NCI-H2107 treated with DMSO at 0.1 percent for 48 hours (cell line): ENCODE results near the gene LHPP.

Experiments used
- DNase-seq: peaks from one replicate; lab custom pipeline; 2025; ENCODE audit not compliant: unreplicated experiment; lab: John Stamatoyannopoulos, UW

Gene LHPP

DNA sequence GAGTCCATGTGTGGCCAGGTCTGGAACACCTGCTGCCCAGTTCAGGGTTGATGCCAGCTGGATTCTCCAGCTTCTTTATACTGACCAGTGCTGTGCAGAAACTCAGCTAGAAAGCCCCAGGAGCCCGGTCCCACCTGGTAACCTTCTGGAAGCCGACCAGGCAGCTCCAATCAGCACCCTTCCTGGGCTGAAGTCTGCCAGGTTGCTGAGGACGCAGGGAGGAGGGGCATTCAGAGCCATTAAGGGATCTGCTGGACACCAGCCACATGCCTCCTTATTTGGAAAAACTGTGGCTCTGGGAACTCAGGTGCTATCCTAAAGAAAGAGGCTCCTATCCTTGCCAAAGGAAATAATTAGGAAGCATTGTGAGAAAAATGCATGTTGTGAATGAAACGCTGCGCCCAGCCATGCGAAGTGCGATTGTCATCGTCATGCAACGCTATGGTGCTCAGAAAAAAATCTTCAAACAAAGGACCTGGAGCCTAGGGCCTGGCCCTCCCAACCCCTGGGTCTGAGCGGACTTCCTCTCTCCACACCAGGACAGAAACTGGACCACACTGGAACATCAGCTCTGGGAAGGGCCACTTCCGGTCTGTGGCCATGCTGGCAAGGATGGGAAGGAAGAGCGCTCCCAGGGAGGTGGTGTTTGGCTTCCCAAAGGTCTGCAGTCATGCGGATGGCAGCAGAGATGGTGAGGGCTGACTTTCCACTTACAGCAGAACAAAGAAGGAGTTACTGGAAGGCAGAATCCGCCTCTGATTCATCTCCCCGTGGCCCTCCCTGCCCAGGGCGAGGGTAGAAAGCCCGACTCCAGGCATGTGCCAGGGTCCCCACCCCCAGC is 192.4 kb downstream of the LHPP start:
- DNase-seq: no peak

DNA sequence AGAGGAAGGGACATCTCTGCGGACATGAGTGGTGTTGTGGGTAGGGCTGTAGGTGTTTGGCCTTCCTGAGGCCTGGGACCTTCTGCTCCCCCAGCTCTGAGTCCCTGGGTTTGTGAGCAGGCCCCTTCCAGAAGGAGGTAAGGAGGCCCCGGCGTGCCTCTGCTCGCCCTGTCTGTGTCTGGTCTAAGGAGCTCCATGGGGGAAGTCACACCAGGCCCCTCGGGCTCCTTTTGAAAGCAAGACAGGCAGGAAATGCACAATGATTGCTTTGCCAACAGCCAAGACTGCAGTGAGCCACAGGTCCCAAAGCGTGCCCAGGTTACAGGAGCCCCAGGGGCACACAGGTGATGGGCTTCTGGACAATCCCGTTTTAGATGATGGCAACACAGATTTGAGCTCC is 193.1 kb downstream of the LHPP start:
- DNase-seq: no peak

DNA sequence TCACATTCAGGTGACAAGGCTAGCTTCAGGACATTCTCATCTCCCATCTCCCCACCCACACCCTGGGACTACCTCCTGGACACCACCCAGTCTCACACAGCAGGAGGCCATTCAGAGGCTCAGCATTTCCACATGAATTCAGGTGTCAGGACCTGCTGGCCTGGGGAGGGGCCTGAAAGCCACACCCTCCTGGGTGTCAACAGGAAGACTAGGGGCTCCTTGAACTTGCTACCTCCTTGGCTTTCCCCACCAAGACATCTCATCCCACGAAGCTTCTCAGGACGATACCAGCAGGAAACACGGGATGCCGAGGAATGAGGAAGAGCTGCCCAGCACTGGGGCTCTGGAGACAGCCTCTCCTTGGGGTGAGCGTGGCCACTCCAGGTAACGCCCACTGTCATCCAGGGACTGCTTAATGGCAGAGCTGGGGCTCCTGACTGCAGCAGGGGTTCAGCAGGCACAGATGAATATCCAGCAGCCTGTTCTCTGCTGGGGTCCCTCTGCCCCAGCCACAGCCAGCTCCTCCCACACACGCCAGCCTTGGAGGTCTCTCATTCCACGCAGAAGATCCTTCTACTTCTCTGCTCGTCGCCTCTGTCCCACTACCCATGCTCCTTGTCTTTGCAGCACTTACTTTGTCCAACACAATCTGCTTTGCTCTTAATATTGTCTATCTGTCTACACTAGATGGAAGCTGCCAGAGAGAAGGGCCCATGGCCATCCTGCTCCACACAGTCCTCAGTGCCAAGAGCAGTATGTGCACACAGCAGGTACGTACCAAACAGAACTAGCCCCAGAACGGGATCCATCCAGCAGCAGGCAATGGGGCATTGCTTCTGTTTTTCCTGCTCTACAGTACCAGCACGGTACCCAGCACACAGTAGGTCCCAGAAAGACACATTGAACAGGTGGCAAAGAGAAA is 193.8 kb downstream of the LHPP start:
- DNase-seq: no peak

DNA sequence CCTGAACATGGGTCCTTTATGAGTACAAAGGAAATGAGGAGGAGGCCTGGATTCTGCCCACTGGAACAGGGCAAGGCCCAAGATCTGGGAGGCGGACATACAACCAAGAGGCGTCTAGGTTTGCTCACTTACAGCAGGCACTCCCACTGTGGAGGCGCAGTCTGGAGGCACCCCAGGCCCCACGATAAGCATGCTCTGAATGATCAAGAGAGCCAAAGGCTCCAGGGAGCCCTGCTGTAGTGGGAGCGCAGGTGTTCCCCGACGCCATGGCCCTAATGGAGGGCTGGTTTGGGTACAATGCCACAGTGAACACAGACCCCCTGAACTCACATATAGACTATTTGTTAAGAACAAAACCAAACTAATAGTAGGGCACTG is 194.5 kb downstream of the LHPP start:
- no peak for DNase-seq

DNA sequence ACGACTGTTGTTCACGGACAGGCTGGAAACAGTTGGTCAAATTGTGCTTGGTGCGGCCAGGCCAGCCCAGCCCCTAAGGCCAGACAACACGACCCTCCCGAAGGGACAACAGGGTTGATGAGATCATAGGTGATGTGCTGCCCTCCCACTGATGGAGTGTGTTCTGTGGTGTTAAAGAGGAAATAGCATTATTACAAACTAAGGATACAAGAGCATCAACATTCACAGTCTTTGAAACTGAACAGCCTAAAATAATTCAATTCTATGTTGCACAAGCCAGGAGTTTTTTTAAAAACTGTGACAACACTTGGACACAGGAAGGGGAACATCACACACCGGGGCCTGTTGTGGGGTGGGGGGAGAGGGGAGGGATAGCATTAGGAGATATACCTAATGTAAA is 194.9 kb downstream of the LHPP start:
- no peak for DNase-seq

DNA sequence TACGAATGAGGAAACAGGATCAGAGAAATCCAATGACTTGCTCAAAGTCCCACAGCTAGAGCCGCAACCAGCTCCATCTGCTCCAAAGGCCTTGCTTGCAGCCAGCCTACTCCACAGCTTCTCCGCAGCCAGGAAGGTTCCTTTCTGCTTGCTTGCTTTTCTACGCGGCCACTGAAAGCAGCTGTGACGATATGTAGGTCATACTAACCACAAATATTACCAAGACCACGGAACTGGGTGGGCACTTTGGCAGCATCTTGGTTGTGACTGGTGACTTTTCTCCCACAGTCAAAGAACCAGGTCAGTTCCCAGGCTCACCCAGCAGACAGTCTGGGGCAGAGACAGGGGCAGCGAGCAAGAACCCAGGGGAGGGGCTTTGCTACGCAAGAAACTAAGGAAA is 196.2 kb downstream of the LHPP start:
- no peak for DNase-seq

DNA sequence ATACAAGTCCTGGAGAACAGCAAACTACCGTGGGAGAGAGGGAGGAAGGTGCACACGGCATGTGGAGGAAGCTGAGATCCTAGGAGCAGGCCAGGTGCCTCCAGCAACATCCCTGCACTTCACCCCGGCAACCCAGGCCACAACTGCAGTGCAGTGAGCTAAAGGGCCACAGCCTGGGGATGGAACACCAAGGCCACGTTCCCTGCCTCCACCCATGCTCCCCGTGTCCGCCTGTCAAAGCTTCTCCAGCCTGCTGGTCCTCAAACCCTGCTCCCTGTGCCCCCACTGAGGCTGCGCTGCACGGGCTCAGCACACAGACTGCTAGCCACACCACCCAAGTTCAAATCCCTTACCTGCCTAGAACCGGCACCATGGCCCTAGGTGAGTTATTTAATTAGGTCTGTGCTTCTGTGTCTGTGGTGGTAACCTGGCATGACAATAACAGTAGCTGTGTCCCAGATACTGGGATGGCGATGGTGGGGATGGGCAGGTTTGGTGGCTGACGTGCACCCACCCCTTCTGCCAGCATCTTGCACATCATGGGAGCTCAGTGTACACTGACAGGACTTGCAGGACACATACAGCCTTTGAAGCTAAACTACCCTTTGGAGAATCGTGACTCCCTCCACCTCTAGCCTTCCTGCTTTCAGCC is 197.1 kb downstream of the LHPP start:
- DNase-seq: no peak

DNA sequence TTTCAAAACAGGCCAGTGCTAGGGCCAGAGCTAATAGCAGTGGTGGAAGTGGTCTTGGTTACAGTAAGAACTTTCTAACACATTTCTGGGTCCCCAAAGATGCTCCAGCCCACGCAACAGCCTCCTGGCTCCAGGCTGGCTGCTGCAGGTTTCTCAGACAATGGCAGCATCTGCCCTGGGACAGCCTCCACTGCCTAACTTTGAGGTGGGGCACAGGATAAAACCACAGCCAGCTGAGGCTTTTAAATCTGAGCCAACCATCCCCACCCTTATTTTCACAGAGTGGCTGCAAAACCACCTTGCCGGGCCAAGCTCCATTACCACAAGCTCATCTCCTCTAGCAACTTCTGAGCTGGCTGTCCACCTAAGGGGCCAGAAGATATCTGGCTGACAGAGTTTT is 197.8 kb downstream of the LHPP start:
- no peak for DNase-seq

DNA sequence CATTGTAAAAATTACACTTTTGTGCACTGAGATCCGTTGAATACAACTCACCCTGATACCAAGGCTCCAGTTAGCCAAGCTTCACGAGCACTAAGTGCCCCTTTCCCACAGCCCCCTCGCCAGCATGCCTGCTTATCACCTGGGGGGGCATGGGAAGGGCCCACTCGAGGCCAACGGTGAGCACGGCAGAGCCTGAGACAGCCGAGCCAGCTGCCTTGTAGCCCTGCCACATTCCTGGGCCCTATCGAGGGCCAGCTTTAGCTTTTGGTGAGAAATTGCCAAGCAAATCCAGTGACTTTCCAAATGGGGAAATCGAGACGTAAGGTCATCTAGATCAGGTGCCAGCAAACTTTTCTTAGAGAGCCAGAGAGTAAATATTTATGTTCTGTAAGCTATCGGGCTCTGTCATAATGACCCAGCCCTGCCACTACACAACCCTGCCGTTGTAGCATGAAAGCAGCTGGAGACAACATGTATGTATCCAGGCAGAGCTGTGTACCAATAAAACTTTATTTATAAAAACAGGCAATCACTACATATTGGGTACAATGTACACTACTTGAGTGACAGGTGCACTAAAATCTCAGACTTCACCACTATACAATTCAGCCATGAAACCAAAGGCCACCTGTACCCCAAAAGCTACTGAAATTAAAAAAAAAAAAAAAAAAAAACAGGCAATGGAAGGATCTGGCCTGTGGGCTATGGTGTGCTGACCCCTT is 198.9 kb downstream of the LHPP start:
- DNase-seq: no peak

DNA sequence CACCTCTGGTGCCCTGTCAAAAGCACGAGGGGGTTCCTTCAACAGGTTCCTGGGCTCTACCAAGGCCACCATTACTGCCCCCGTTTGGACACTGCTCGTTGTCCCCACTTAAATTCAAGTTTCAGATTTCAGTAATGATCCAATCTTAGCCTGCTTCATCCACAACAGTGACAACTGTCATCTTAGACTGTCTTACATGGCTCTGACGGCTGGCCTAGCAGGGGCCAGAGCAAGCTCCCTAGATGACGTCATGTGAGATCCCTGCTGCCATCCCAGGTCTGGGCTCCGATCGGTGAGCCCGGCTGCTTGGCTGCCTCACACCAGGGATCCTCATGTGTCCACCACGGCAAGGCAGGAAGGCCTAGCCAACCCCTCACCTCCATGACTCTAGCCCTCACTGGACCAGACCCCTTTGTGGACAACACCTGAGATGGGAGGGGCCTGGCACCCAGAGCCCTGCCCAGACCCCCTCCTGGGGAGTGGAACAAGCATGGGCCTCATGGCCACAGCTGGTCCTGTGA is 200.1 kb downstream of the LHPP start:
- DNase-seq: no peak

DNA sequence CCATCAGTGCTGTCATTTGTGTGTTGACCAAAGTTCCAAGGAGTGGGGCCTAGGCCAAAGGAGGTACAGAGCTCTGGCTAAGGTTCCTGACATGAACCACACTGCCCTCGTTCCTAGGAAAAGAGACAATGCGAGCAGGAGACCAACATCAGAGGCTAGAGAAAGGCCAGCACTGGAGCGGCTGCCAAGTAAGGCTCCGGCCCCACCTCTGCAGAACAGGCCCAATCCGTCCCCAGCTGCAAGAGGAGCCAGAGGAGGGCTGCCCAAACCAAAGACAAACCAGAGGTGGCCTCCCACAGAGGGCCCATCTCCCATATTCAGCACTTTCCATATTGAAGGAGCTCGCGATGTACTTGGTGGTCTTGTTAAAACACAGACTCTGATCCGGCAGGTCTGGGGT is 201.6 kb downstream of the LHPP start:
- no peak for DNase-seq
